IMR-90 (cell line): ENCODE data around the gene CYP26B1. TPM values are rescaled to one million over a fixed set of nuclear protein-coding genes. Genes with fewer than 3 reads are reported as not detected.

ENCODE experiments used
- ATAC-seq: fragments of 200-7000 bp; cut with Tn5 transposase; 2 replicates; pipeline ENCODE4 v1.9.1; 2020; ENCODE audit warnings: low read depth, mild to moderate bottlenecking, moderate library complexity
- BruUV-seq: library from RNA; stranded (reverse); fragments of 400-500 nt; replicated peaks from 2 replicates; lab custom pipeline; 2021; lab: Mats Ljungman, UMichigan
- CTCF ChIA-PET: fragments of 300-600 bp; formaldehyde crosslinking; extraction: SDS; loops from one replicate; lab custom pipeline; 2021; ENCODE audit warnings: antibody characterized with exemption; lab: Yijun Ruan, JAX
- POLR2A ChIA-PET: fragments of 300-600 bp; sonication (Branson Sonifier 250); formaldehyde crosslinking; loops from one replicate; lab custom pipeline; 2022; ENCODE audit warnings: antibody characterized with exemption; ENCODE audit not compliant: unreplicated experiment; lab: Charles Lee
- DNase-seq: peaks from one replicate; pipeline ENCODE4 v3.0.0; 2013
- H2AFZ ChIP-seq: replicated peaks from 2 replicates; pipeline ENCODE3; 2013; ENCODE audit warnings: low read length, mild to moderate bottlenecking; ENCODE audit not compliant: poor library complexity
- H2AK5ac ChIP-seq: 2 replicates; pipeline ENCODE4 v1.6.1; 2013; ENCODE audit warnings: low read depth, low read length, inconsistent platforms
- H2AK9ac ChIP-seq: replicated peaks from 2 replicates; pipeline ENCODE3; 2013; ENCODE audit warnings: mild to moderate bottlenecking, low read depth, low read length, moderate library complexity; ENCODE audit not compliant: poor library complexity
- H2BK120ac ChIP-seq: 2 replicates; pipeline ENCODE4 v1.6.1; 2013; ENCODE audit warnings: low read depth, low read length, inconsistent platforms
- H2BK15ac ChIP-seq: 3 replicates; pipeline ENCODE4 v1.6.1; 2013; ENCODE audit warnings: low read depth, low read length, inconsistent platforms
- H2BK20ac ChIP-seq: 2 replicates; pipeline ENCODE4 v1.6.1; 2013; ENCODE audit warnings: low read depth, mild to moderate bottlenecking, inconsistent platforms, low read length, moderate library complexity
- H2BK5ac ChIP-seq: 2 replicates; pipeline ENCODE4 v1.6.1; 2013; ENCODE audit warnings: mild to moderate bottlenecking, low read depth, low read length, inconsistent platforms; ENCODE audit not compliant: poor library complexity, severe bottlenecking
- H3K14ac ChIP-seq: replicated peaks from 2 replicates; pipeline ENCODE4 v1.6.1; 2013; ENCODE audit warnings: low read depth, low read length, inconsistent platforms
- H3K18ac ChIP-seq: 2 replicates; pipeline ENCODE4 v1.6.1; 2013; ENCODE audit warnings: low read depth, low read length, control low read depth
- H3K23ac ChIP-seq: 2 replicates; pipeline ENCODE4 v1.6.1; 2013; ENCODE audit warnings: low read depth, low read length, inconsistent platforms
- H3K27ac ChIP-seq: 2 replicates; pipeline ENCODE4 v1.5.1; 2013; ENCODE audit warnings: mild to moderate bottlenecking, control low read depth, low read length; ENCODE audit not compliant: insufficient read depth
- H3K27me3 ChIP-seq: 2 replicates; pipeline ENCODE4 v1.6.1; 2013; ENCODE audit warnings: low read length; ENCODE audit not compliant: control insufficient read depth, insufficient read depth
- H3K36me3 ChIP-seq: 2 replicates; pipeline ENCODE4 v1.6.1; 2013; ENCODE audit warnings: low read length, mixed read lengths; ENCODE audit not compliant: control insufficient read depth, insufficient read depth
- H3K4ac ChIP-seq: 2 replicates; pipeline ENCODE4 v1.6.1; 2013; ENCODE audit warnings: low read depth, low read length, inconsistent platforms
- H3K4me1 ChIP-seq: 2 replicates; pipeline ENCODE4 v1.6.1; 2013; ENCODE audit warnings: low read length, mixed read lengths; ENCODE audit not compliant: control insufficient read depth, insufficient read depth
- H3K4me2 ChIP-seq: 2 replicates; pipeline ENCODE4 v1.6.1; 2013; ENCODE audit warnings: low read depth, mild to moderate bottlenecking, control low read depth, low read length, moderate library complexity
- H3K4me3 ChIP-seq: 2 replicates; pipeline ENCODE4 v1.5.1; 2013; ENCODE audit warnings: low read depth, mild to moderate bottlenecking, control low read depth, low read length, moderate library complexity; ENCODE audit not compliant: insufficient read depth
- H3K56ac ChIP-seq: 2 replicates; pipeline ENCODE4 v1.6.1; 2013; ENCODE audit warnings: low read length, inconsistent platforms; ENCODE audit not compliant: insufficient read depth; ENCODE audit errors: extremely low read depth
- H3K79me1 ChIP-seq, 2 experiments: 2 replicates each; pipeline ENCODE4 v1.6.1; 2013; ENCODE audit warnings: low read length in 2 of 2, inconsistent platforms in 1 of 2, low read depth in 1 of 2
- H3K9ac ChIP-seq: 2 replicates; pipeline ENCODE4 v1.6.1; 2013; ENCODE audit warnings: low read depth, low read length, control low read depth
- H3K9me1 ChIP-seq: 2 replicates; pipeline ENCODE4 v1.6.1; 2013; ENCODE audit warnings: low read length, inconsistent platforms; ENCODE audit not compliant: insufficient read depth
- H3K9me3 ChIP-seq: 2 replicates; pipeline ENCODE4 v1.6.1; 2013; ENCODE audit warnings: low read length; ENCODE audit not compliant: control insufficient read depth, insufficient read depth
- H4K20me1 ChIP-seq: 2 replicates; pipeline ENCODE4 v1.6.1; 2013; ENCODE audit warnings: low read length, inconsistent platforms; ENCODE audit not compliant: insufficient read depth
- H4K5ac ChIP-seq: 2 replicates; pipeline ENCODE4 v1.6.1; 2013; ENCODE audit warnings: mild to moderate bottlenecking, low read depth, low read length, control low read depth
- H4K8ac ChIP-seq, 2 experiments: 2 replicates each; pipeline ENCODE4 v1.6.1; 2013; ENCODE audit warnings: low read depth in 2 of 2, low read length in 2 of 2, control low read depth in 1 of 2, inconsistent platforms in 1 of 2
- H4K91ac ChIP-seq: 2 replicates; pipeline ENCODE4 v1.6.1; 2013; ENCODE audit warnings: low read depth, low read length, inconsistent platforms; ENCODE audit not compliant: insufficient read depth
- ELK1 ChIP-seq: fragments of 150-350 bp; IDR thresholded peaks from 2 replicates; pipeline ENCODE4 v1.6.1; 2016; ENCODE audit warnings: low read depth, mild to moderate bottlenecking, low read length, moderate library complexity, borderline replicate concordance
- MAZ ChIP-seq: IDR thresholded peaks from 2 replicates; pipeline ENCODE4 v1.6.1; 2012; ENCODE audit warnings: low read depth, mild to moderate bottlenecking, low read length, improper control_type of control experiment, moderate library complexity, borderline replicate concordance
- MXI1 ChIP-seq: IDR thresholded peaks from 2 replicates; pipeline ENCODE4 v1.6.1; 2012; ENCODE audit warnings: low read depth, mild to moderate bottlenecking, low read length, moderate library complexity, borderline replicate concordance
- RFX5 ChIP-seq: IDR thresholded peaks from 2 replicates; pipeline ENCODE4 v1.8.0; 2012; ENCODE audit warnings: low read depth, mild to moderate bottlenecking, low read length, moderate library complexity
- WGBS, 2 experiments: methylation state at CpG; one replicate each; pipeline versions ENCODE4 v1.1.5 to v1.1.7; 2013; ENCODE audit warnings: missing lambda C conversion rate in 2 of 2; ENCODE audit not compliant: insufficient read length in 1 of 2; ENCODE audit errors: extremely low coverage in 2 of 2; 5-methylcytosine and 5-hydroxymethylcytosine counted together
- dilution Hi-C: fragments of 300-500 bp; cut with HindIII; formaldehyde crosslinking; loops from one replicate; pipeline ENCODE4 v1.14.3; 2018; ENCODE audit warnings: low sequenced_read_pairs; ENCODE audit not compliant: unreplicated experiment
- in situ Hi-C: fragments of 300-500 bp; cut with MboI; formaldehyde crosslinking; loops from 3 replicates; pipeline ENCODE4 v1.14.3; 2019; ENCODE audit warnings: low sequenced_read_pairs, inconsistent platforms, mixed read lengths
- intact Hi-C: fragments of 100-400 bp; cut with micrococcal nuclease; formaldehyde crosslinking; loops from 2 replicates; pipeline ENCODE4 v1.10.0; 2022
- polyA plus RNA-seq, 3 experiments: library from polyadenylated mRNA; depleted of rRNA; stranded (reverse); fragments of >200 nt; gene quantifications; 2 replicates each; pipeline ENCODE4 v1.2.3, GENCODE V29; 2012; ENCODE audit warnings: low replicate concordance in 1 of 3
- total RNA-seq: library from RNA; depleted of rRNA; stranded (reverse); fragments of >200 nt; gene quantifications from 2 replicates; pipeline ENCODE4 v1.2.3, GENCODE V29; 2012

CYP26B1 gene
- total and polyA plus RNA-seq, 2 of the 4 experiments (the other 2 are of a cell fraction): 0.02 TPM; not detected in 1

GRCh38 chr2:72085036-72085435 lies 62.6 kb downstream of the CYP26B1 start:
- dilution Hi-C loops: no loop called here

More at GRCh38 chr2:72085036-72085435, 62.6 kb downstream of the CYP26B1 start:
- in situ Hi-C loops: no loop called here
- H3K4me3 ChIP-seq: no peak overlapping the region
- H3K9me3 ChIP-seq: no peaks in the 10 kb centered on the region
- BruUV-seq: no TSS peak
- no peak overlapping the region for H4K5ac ChIP-seq
- no peak overlapping the region for H2BK5ac ChIP-seq
- H2AFZ ChIP-seq: no peak overlapping the region
- H3K79me1 ChIP-seq: no peaks in the 10 kb centered on the region
- no peak overlapping the region for H3K27ac ChIP-seq
- CTCF ChIA-PET: interaction anchor here (0.8 kb wide), 1 partner anchor 1353 kb away, joined by 3 read pairs; no protein-coding TSS in a partner anchor
- H4K8ac ChIP-seq: no peak overlapping the region
- H3K23ac ChIP-seq: no peak overlapping the region
- TF ChIP-seq MAZ: no peak
- no peak for TF ChIP-seq RFX5
- TF ChIP-seq ELK1: no peak
- TF ChIP-seq MXI1: no peak
- H2AK9ac ChIP-seq: no peak overlapping the region
- POLR2A ChIA-PET: no interaction called here
- H3K56ac ChIP-seq: no peak overlapping the region
- H4K20me1 ChIP-seq: no peaks in the 10 kb centered on the region
- H2AK5ac ChIP-seq: no peak overlapping the region
- H3K14ac ChIP-seq: no peak overlapping the region
- no peak overlapping the region for H3K9ac ChIP-seq
- H3K4me2 ChIP-seq: no peak overlapping the region
- no peak overlapping the region for H3K18ac ChIP-seq
- H3K4me1 ChIP-seq: no peaks in the 10 kb centered on the region
- H4K91ac ChIP-seq: no peak overlapping the region
- no peak overlapping the region for H2BK20ac ChIP-seq
- no peak overlapping the region for H3K4ac ChIP-seq
- no peak for ATAC-seq
- no peaks in the 10 kb centered on the region for H3K36me3 ChIP-seq
- H2BK15ac ChIP-seq: no peak overlapping the region
- H3K9me1 ChIP-seq: no peaks in the 10 kb centered on the region
- no peaks in the 10 kb centered on the region; the same call in 1 of the 2 replicates for H3K27me3 ChIP-seq
- WGBS, 2 experiments: no CpG with 5 or more reads among the region's 10 CpGs
- no peak overlapping the region for H2BK120ac ChIP-seq
- intact Hi-C loops: no loop called here
- DNase-seq: no peak
